GM20000 (cell line): ENCODE data around the gene PGM2L1.

Experiments used
- DNase-seq: peaks from one replicate; pipeline ENCODE4 v3.0.0; 2012; ENCODE audit warnings: low spot score
- CTCF ChIP-seq: IDR thresholded peaks from 2 replicates; pipeline ENCODE4 v1.5.1; 2012; ENCODE audit warnings: mild to moderate bottlenecking, control low read depth; ENCODE audit errors: extremely low read depth, missing control alignments

PGM2L1 gene

GRCh38 chr11:74316772-74317505, 81.3 kb downstream of the PGM2L1 start:
- TF ChIP-seq CTCF: no peak
- no peak for DNase-seq

GRCh38 chr11:74312326-74312725, 85.9 kb downstream of the PGM2L1 start:
- TF ChIP-seq CTCF: no peak
- no peak for DNase-seq

GRCh38 chr11:74311352-74311926, 86.8 kb downstream of the PGM2L1 start, which contains the start of gene P4HA3:
P4HA3 (minus strand) TSS chr11:74311640; CDS start chr11:74311611, 29 bp downstream.
- peak; percentile 80 for DNase-seq
- no peak for TF ChIP-seq CTCF

GRCh38 chr11:74310857-74311256, 87.4 kb downstream of the PGM2L1 start:
- no peak for TF ChIP-seq CTCF
- DNase-seq: no peak

- no peak for DNase-seq
- no peak for TF ChIP-seq CTCF
Measured at GRCh38 chr11:74307434-74307833, 90.8 kb downstream of the PGM2L1 start.

- no peak for DNase-seq
- no peak for TF ChIP-seq CTCF
Measured at GRCh38 chr11:74306435-74307175, 91.6 kb downstream of the PGM2L1 start.

- no peak for DNase-seq
- no peak for TF ChIP-seq CTCF
Measured at GRCh38 chr11:74299015-74299414, 99.2 kb downstream of the PGM2L1 start.
